B cell (primary cell): ENCODE measurements around the gene KIAA1217. TPM values are rescaled to one million over a fixed set of nuclear protein-coding genes. Genes with fewer than 3 reads are reported as not detected.

Source experiments
- ATAC-seq: fragments of 200-7000 bp; cut with Tn5 transposase; one replicate; pipeline ENCODE4 v1.10.0; 2021; ENCODE audit warnings: low read depth, mild to moderate bottlenecking, moderate number of reproducible peaks, moderate library complexity
- CTCF ChIA-PET: fragments of 350-600 bp; sonication (Branson Sonifier 250); formaldehyde crosslinking; loops from one replicate; lab custom pipeline; 2021; ENCODE audit warnings: antibody characterized with exemption, inconsistent platforms; lab: Charles Lee
- POLR2A ChIA-PET: fragments of 350-600 bp; sonication (Branson Sonifier 250); formaldehyde crosslinking; loops from one replicate; lab custom pipeline; 2021; ENCODE audit warnings: antibody characterized with exemption; lab: Charles Lee
- DNase-seq: peaks from one replicate; pipeline ENCODE4 v3.0.0; 2013
- H2AFZ ChIP-seq: 2 replicates; pipeline ENCODE4 v1.6.1; 2012; ENCODE audit warnings: mild to moderate bottlenecking, low read depth, low read length; ENCODE audit not compliant: insufficient read depth, poor library complexity, severe bottlenecking
- H3K27ac ChIP-seq, 2 donors: 1 replicate in 1 of 2; 2 replicates in 1 of 2; pipeline ENCODE4 v1.5.1; 2012 to 2013; ENCODE audit warnings: low read length in 2 of 2, mild to moderate bottlenecking in 2 of 2, moderate library complexity in 1 of 2
- H3K27me3 ChIP-seq, 4 experiments: fragments of 200-600 bp in 1 of 4; sonication (generic) in 1 of 4; replicated peaks in 1 of 4; 1 replicate in 2 of 4; 2 replicates in 2 of 4; pipeline versions ENCODE4 v1.6.1 to v1.7.0; 2013 to 2016; ENCODE audit warnings: low read length in 3 of 4, mild to moderate bottlenecking in 2 of 4, mixed read lengths in 1 of 4, moderate library complexity in 1 of 4; ENCODE audit not compliant: insufficient read depth in 4 of 4, control insufficient read depth in 3 of 4; ENCODE audit errors: control extremely low read depth in 1 of 4
- H3K36me3 ChIP-seq, 2 experiments: replicated peaks in 1 of 2; 1 replicate in 1 of 2; 2 replicates in 1 of 2; pipeline versions ENCODE4 v1.6.1 to v1.7.1; 2013; ENCODE audit warnings: low read length in 1 of 2; ENCODE audit not compliant: insufficient read depth in 2 of 2, control insufficient read depth in 1 of 2; ENCODE audit errors: control extremely low read depth in 1 of 2, extremely low read depth in 1 of 2
- H3K4me1 ChIP-seq, 2 donors: fragments of 200-600 bp in 1 of 2; sonication (generic) in 1 of 2; 1 replicate in 1 of 2; 2 replicates in 1 of 2; pipeline versions ENCODE4 v1.5.1 to v1.6.1; 2013 to 2017; ENCODE audit warnings: low read length in 2 of 2; ENCODE audit not compliant: control insufficient read depth in 2 of 2, insufficient read depth in 2 of 2
- H3K4me2 ChIP-seq: replicated peaks from 2 replicates; pipeline ENCODE3; 2012; ENCODE audit warnings: mild to moderate bottlenecking, low read depth, low read length; ENCODE audit not compliant: poor library complexity, severe bottlenecking
- H3K4me3 ChIP-seq, 5 experiments: fragments of 200-600 bp in 1 of 5; sonication (generic) in 1 of 5; 1 replicate in 3 of 5; 2 replicates in 2 of 5; pipeline versions ENCODE4 v1.5.1 to v1.7.0; 2011 to 2016; ENCODE audit warnings: low read length in 4 of 5, mild to moderate bottlenecking in 4 of 5, low read depth in 2 of 5, control low read depth in 1 of 5, moderate library complexity in 1 of 5; ENCODE audit not compliant: insufficient read depth in 1 of 5; ENCODE audit errors: control extremely low read depth in 1 of 5, extremely low read depth in 1 of 5
- H3K79me2 ChIP-seq: fragments of 200-600 bp; sonication (generic); one replicate; pipeline ENCODE4 v1.6.0; 2016; ENCODE audit warnings: low read length; ENCODE audit not compliant: control insufficient read depth, insufficient read depth
- H3K9ac ChIP-seq: fragments of 200-600 bp; sonication (generic); 2 replicates; pipeline ENCODE4 v1.6.1; 2017; ENCODE audit warnings: mild to moderate bottlenecking, low read length, moderate library complexity
- H3K9me3 ChIP-seq, 3 donors: one replicate each; pipeline versions ENCODE4 v1.6.1 to v1.7.1; 2013; ENCODE audit warnings: low read length in 2 of 3; ENCODE audit not compliant: control insufficient read depth in 2 of 3, insufficient read depth in 1 of 3; ENCODE audit errors: control extremely low read depth in 1 of 3
- H4K20me1 ChIP-seq: 2 replicates; pipeline ENCODE4 v1.6.0; 2012; ENCODE audit warnings: mild to moderate bottlenecking, low read length; ENCODE audit not compliant: insufficient read depth, control insufficient read depth, poor library complexity, severe bottlenecking
- H3K27ac Mint-ChIP-seq: one replicate; pipeline ENCODE4 v1.8.0; 2021; ENCODE audit warnings: mixed read lengths
- H3K27me3 Mint-ChIP-seq: one replicate; pipeline ENCODE4 v1.8.0; 2021; ENCODE audit warnings: mixed read lengths
- H3K4me1 Mint-ChIP-seq: one replicate; pipeline ENCODE4 v1.8.0; 2021; ENCODE audit warnings: mixed read lengths
- H3K4me3 Mint-ChIP-seq: one replicate; pipeline ENCODE4 v1.8.0; 2021; ENCODE audit warnings: mixed read lengths
- H3K9me3 Mint-ChIP-seq: one replicate; pipeline ENCODE4 v1.8.0; 2022; ENCODE audit warnings: mixed read lengths; ENCODE audit not compliant: insufficient read depth
- CTCF ChIP-seq: fragments of 200-600 bp; IDR thresholded peaks from one replicate; pipeline ENCODE4 v1.8.0; 2022; ENCODE audit warnings: antibody characterized with exemption, mild to moderate bottlenecking
- EZH2 ChIP-seq: IDR thresholded peaks from 2 replicates; pipeline ENCODE4 v1.6.1; 2012; ENCODE audit warnings: borderline replicate concordance, low read depth, mild to moderate bottlenecking, moderate library complexity, low read length; ENCODE audit not compliant: insufficient read depth, poor library complexity, severe bottlenecking
- whole genome bisulfite sequencing: methylation state at CpG from one replicate; pipeline ENCODE4 v1.1.5; 2013; ENCODE audit warnings: missing lambda C conversion rate; ENCODE audit not compliant: insufficient coverage; 5-methylcytosine and 5-hydroxymethylcytosine counted together
- intact Hi-C: fragments of 100-400 bp; cut with micrococcal nuclease; formaldehyde crosslinking; loops from one replicate; pipeline ENCODE4 v1.10.0; 2022
- polyA plus RNA-seq: library from polyadenylated mRNA; depleted of rRNA; stranded (reverse); fragments of >200 nt; gene quantifications from 2 replicates; pipeline ENCODE4 v1.2.3, GENCODE V29; 2012
- total RNA-seq, 2 donors: library from RNA; stranded (reverse); fragments of 120-200 nt in 1 of 2; gene quantifications; 1 replicate in 1 of 2; 2 replicates in 1 of 2; pipeline versions ENCODE4 v1.2.3 to v1.2.4, GENCODE V29; 2013 to 2022

KIAA1217 gene
- total and polyA plus RNA-seq, 2 donors (not counting 1 experiment from before 2014, with no cell fraction given) = 0.67 TPM; not detected in 1

- no peak overlapping the region for H3K9ac ChIP-seq
- DNase-seq (no peak), ATAC-seq (no peak)
- H3K27me3 Mint-ChIP-seq = no peaks in the 10 kb centered on the region
- H3K9me3 ChIP-seq = peaks cover 0 to 2% (median 0%) of the 10 kb centered on the region in 3 donors
- H3K79me2 ChIP-seq = no peaks in the 10 kb centered on the region
- no peaks in the 10 kb centered on the region for H4K20me1 ChIP-seq
- H3K27ac ChIP-seq = no peak overlapping the region
- TF ChIP-seq CTCF = no peak
- TF ChIP-seq EZH2 = no peak
- intact Hi-C loops = no loop called here
- H3K36me3 ChIP-seq = no peaks in the 10 kb centered on the region
- no peaks in the 10 kb centered on the region for H3K4me1 ChIP-seq
- H3K27ac Mint-ChIP-seq = no peak overlapping the region
- no peaks in the 10 kb centered on the region for H3K4me1 Mint-ChIP-seq
- H3K27me3 ChIP-seq = no peaks in the 10 kb centered on the region
- no peaks in the 10 kb centered on the region for H3K9me3 Mint-ChIP-seq
- H3K4me2 ChIP-seq = no peak overlapping the region
- H3K4me3 Mint-ChIP-seq = no peak overlapping the region
- ChIA-PET POLR2A (no interaction called here), CTCF (interaction anchor here (0.6 kb wide), 1 partner anchor 14 kb away, joined by 3 read pairs; no protein-coding TSS in a partner anchor)
- 25% methylated on average over 3 of the region's 5 CpGs for WGBS
- H3K4me3 ChIP-seq = no peak overlapping the region
- no peak overlapping the region for H2AFZ ChIP-seq
Measured at GRCh38 chr10:24168258-24169170, 40.4 kb upstream of the KIAA1217 start.

GRCh38 chr10:24170199-24170598 lies 38.7 kb upstream of the KIAA1217 start:
- Histone ChIP-seq H3K4me1 (no peaks in the 10 kb centered on the region), H4K20me1 (no peaks in the 10 kb centered on the region), H2AFZ (no peak overlapping the region), H3K36me3 (no peaks in the 10 kb centered on the region), H3K4me2 (no peak overlapping the region), H3K27ac (no peak overlapping the region), H3K9ac (no peak overlapping the region), H3K4me3 (no peak overlapping the region), H3K27me3 (no peaks in the 10 kb centered on the region), H3K79me2 (no peaks in the 10 kb centered on the region), H3K9me3 (peaks cover 0 to 3% (median 0%) of the 10 kb centered on the region in 3 donors)
- no peak overlapping the region for H3K27ac Mint-ChIP-seq
- intact Hi-C loops = no loop called here
- peaks cover 2% of the 10 kb centered on the region for H3K9me3 Mint-ChIP-seq
- CTCF ChIA-PET = no interaction called here
- no peak overlapping the region for H3K4me3 Mint-ChIP-seq
- H3K27me3 Mint-ChIP-seq = no peaks in the 10 kb centered on the region
- no peaks in the 10 kb centered on the region for H3K4me1 Mint-ChIP-seq
- POLR2A ChIA-PET = no interaction called here
- no peak for DNase-seq
- no peak for ATAC-seq
- WGBS = 75% methylated on average over 3 of the region's 5 CpGs
- TF ChIP-seq CTCF = no peak
- TF ChIP-seq EZH2 = no peak
